ENCODE measurements around the gene TRABD2A. TPM values are rescaled to one million over a fixed set of nuclear protein-coding genes. Genes with fewer than 3 reads are reported as not detected.
"Not testable (repeated sequence)": the region's sequence is repeated elsewhere in the genome, so short reads cannot be mapped to it uniquely, and the experiment has no call there.

TRABD2A gene
- total RNA-seq, 1 experiment from 2014 or later: 0.34 TPM

- in situ Hi-C loops (cut with HindIII; ENCODE audit: low pct_unique_long_range_greater_than_20kb, low sequenced_read_pairs): no loop called here
Measured at GRCh38 chr2:84885111-84885510, 4.2 kb upstream of the TRABD2A start.

GRCh38 chr2:84884449-84884848 is 3.6 kb upstream of the TRABD2A start:
- in situ Hi-C loops (cut with HindIII; ENCODE audit: low pct_unique_long_range_greater_than_20kb, low sequenced_read_pairs): no loop called here
- no peak for DNase-seq (ENCODE audit: low read depth)

More at GRCh38 chr2:84885111-84885510, 4.2 kb upstream of the TRABD2A start:
- no peak for DNase-seq (ENCODE audit: low read depth)

DNA sequence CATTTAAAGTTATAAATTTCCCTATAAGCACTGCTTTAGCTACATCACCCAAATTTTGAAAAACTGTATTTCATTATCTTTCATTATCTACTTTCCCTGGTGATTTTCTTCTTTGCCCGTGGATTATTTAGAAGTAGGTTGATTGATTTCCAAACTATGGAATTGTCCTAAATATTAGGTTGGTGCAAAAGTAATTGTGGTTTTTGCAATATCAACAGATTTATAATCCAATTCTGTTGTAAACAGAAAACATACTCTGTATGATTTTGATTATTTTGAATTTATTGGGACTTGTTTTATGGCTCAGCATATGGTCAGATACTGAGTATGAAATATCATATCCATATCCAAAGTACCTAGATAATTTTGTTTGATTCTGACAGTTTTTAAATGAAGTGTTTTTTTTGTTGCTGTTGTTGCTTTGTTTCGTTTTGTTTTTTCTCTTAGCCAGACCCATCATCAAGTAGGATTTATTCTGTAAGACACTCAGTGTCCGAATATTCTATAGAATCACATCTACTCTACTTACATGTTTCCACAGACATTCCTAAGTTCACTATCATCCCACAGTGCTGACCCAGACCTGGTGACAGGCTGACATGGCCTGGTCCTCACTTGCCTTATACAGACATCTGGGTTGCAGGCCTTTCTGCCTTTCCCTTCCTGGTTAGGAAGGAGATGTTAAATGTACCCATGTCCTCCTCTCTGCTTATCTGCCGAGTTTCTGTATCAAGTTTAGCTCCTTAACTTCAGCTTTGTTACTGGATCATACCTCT is 2.1 kb upstream of the TRABD2A start:
- no peak for DNase-seq (ENCODE audit: low read depth)
- in situ Hi-C loops (cut with HindIII; ENCODE audit: low pct_unique_long_range_greater_than_20kb, low sequenced_read_pairs): no loop called here

- in situ Hi-C loops (cut with HindIII; ENCODE audit: low pct_unique_long_range_greater_than_20kb, low sequenced_read_pairs): no loop called here
- no peak for DNase-seq (ENCODE audit: low read depth)
Measured at GRCh38 chr2:84882414-84882738, 1.5 kb upstream of the TRABD2A start.

GRCh38 chr2:84881581-84882413 is 913 bp upstream of the TRABD2A start:
- peak; percentile 76 for DNase-seq (ENCODE audit: low read depth)

DNA sequence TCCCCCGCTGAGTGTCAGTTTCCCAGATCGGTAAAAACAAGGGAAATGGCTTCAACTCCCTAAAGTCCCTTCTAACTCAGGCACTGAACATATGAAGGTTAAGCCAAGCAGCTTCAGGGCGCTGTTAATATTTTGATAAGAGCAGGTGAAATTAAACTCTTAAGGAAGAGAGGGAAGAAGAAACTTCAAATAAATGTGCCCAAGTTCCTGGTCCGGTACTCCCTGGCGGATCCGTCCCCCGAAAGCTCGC is 564 bp downstream of the TRABD2A start:
- DNase-seq (ENCODE audit: low read depth): no peak
- in situ Hi-C loops (cut with HindIII; ENCODE audit: low pct_unique_long_range_greater_than_20kb, low sequenced_read_pairs): no loop called here

More at GRCh38 chr2:84881581-84882413, 913 bp upstream of the TRABD2A start:
- in situ Hi-C loops (cut with HindIII; ENCODE audit: low pct_unique_long_range_greater_than_20kb, low sequenced_read_pairs): no loop called here

GRCh38 chr2:84879584-84880394 is 1.1 kb downstream of the TRABD2A start:
- in situ Hi-C loops (cut with HindIII; ENCODE audit: low pct_unique_long_range_greater_than_20kb, low sequenced_read_pairs): no loop called here

GRCh38 chr2:84878896-84879583 is 1.8 kb downstream of the TRABD2A start:
- in situ Hi-C loops (cut with HindIII; ENCODE audit: low pct_unique_long_range_greater_than_20kb, low sequenced_read_pairs): no loop called here
- no peak for DNase-seq (ENCODE audit: low read depth)

More at GRCh38 chr2:84879584-84880394, 1.1 kb downstream of the TRABD2A start:
- DNase-seq (ENCODE audit: low read depth): no peak

GRCh38 chr2:84878459-84878858 is 2.4 kb downstream of the TRABD2A start:
- DNase-seq (ENCODE audit: low read depth): no peak
- in situ Hi-C loops (cut with HindIII; ENCODE audit: low pct_unique_long_range_greater_than_20kb, low sequenced_read_pairs): no loop called here

GRCh38 chr2:84876369-84876768 is 4.5 kb downstream of the TRABD2A start:
- no peak for DNase-seq (ENCODE audit: low read depth)
- in situ Hi-C loops (cut with HindIII; ENCODE audit: low pct_unique_long_range_greater_than_20kb, low sequenced_read_pairs): no loop called here

GRCh38 chr2:84875619-84876018 is 5.3 kb downstream of the TRABD2A start:
- in situ Hi-C loops (cut with HindIII; ENCODE audit: low pct_unique_long_range_greater_than_20kb, low sequenced_read_pairs); DNase-seq (ENCODE audit: low read depth): not testable (repeated sequence)

DNA sequence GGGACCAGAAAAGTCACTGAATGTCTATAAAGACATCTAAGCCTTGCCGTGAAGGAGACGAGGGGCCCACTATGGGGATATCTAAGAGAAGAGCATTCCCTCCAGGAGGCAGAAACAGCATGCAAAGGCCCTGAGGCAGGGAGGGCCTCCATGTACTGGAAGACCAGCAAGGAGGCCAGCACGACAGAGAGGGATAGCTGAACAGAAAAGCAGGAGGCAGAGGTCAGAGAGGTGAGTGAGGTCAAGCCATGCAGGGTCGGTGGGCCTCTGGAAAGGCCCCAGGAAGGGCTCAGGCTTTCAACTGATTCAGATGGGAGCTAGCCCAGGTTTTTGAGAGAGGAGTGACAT is 5.7 kb downstream of the TRABD2A start:
- in situ Hi-C loops (cut with HindIII; ENCODE audit: low pct_unique_long_range_greater_than_20kb, low sequenced_read_pairs): no loop called here
- DNase-seq (ENCODE audit: low read depth): no peak

GRCh38 chr2:84874381-84875212 is 6.3 kb downstream of the TRABD2A start:
- no peak for DNase-seq (ENCODE audit: low read depth)
- in situ Hi-C loops (cut with HindIII; ENCODE audit: low pct_unique_long_range_greater_than_20kb, low sequenced_read_pairs): no loop called here

DNA sequence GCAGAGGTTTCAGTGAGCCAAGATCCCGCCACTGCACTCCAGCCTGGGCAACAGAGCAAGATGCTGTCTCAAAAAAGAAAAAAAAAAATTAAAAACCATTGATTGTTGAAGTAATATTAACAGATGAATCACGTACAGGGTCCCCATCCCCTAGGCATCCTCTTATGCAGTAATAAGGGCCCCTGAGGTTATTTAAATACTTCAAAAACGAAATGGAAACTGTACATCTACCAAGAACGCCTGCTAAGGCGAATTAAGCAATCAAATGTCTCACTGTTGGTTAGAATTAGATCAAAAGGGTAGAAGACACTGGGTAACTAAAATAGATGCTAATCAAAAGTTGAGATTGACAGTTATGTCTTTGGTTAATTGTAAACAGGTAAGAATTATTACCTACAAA is 7.5 kb downstream of the TRABD2A start:
- in situ Hi-C loops (cut with HindIII; ENCODE audit: low pct_unique_long_range_greater_than_20kb, low sequenced_read_pairs): no loop called here
- no peak for DNase-seq (ENCODE audit: low read depth)

DNA sequence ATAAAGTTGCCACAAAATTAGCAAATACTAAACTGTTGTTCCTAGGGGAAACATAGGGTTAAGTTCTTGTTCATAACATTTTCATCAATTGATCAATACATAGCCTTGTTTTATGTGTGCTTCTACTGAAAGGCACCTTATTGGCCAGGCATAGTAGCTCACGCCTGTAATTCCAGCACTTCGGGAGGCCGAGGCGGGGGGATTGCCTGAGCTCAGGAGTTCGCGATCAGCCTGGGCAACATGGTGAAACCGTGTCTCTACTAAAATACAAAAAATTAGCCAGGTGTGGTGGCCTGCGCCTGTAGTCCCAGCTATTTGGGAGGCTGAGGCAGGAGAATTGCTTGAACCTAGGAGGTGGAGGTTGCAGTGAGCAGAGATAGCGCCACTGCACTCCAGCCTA is 8.2 kb downstream of the TRABD2A start:
- in situ Hi-C loops (cut with HindIII; ENCODE audit: low pct_unique_long_range_greater_than_20kb, low sequenced_read_pairs): not testable (repeated sequence)

DNA sequence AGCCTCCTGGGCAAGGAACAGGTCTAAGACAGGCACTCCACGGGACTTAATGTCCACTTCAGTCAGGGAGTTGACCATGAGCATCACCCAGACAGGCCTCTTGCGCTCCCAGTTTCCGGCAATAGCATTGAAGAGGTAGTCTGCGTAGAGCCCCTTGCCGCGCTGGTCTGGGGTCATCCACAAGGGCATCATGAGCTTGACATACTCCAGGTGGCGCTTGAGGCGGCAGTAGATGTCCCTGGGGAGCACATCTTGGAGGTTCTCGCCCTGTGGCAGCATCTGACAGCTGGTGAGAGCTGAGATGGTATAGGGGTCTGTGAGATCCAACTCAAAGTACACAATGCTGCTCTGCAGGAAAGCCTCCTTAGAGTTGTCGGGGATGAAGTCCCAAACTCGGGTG is 10.6 kb downstream of the TRABD2A start:
- in situ Hi-C loops (cut with HindIII; ENCODE audit: low pct_unique_long_range_greater_than_20kb, low sequenced_read_pairs): no loop called here

More for the DNA sequence above, 8.2 kb downstream of the TRABD2A start:
- not testable (repeated sequence) for DNase-seq (ENCODE audit: low read depth)

DNA sequence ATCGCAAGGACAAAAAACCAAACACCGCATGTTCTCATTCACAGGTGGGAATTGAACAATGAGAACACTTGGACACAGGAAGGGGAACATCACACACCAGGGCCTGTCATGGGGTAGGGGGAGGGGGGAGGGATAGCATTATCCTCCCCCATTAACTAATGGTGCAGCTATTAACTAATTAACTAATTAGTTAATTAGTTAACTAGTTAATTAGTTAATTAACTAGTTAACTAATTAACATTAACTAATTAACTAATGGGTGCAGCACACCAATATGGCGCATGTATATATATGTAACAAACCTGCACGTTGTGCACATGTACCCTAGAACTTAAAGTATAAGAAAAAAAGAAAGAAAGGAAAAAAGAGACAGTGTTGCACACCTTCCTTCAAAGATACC is 12.6 kb downstream of the TRABD2A start:
- DNase-seq (ENCODE audit: low read depth); in situ Hi-C loops (cut with HindIII; ENCODE audit: low pct_unique_long_range_greater_than_20kb, low sequenced_read_pairs): not testable (repeated sequence)

More for the DNA sequence above, 10.6 kb downstream of the TRABD2A start:
- no peak for DNase-seq (ENCODE audit: low read depth)

- in situ Hi-C loops (cut with HindIII; ENCODE audit: low pct_unique_long_range_greater_than_20kb, low sequenced_read_pairs): no loop called here
- no peak for DNase-seq (ENCODE audit: low read depth)
Measured at GRCh38 chr2:84866122-84866521, 14.8 kb downstream of the TRABD2A start.
